ENCODE results near the gene CMTM3.

Gene CMTM3

GRCh38 chr16:66647866-66648265 is 43.4 kb downstream of the CMTM3 start:
- no peak for TF ChIP-seq CTCF (IDR thresholded peaks at IDR 0.05)
- TF ChIP-seq ZFX (IDR thresholded peaks at IDR 0.05; ENCODE audit: borderline replicate concordance): no peak

GRCh38 chr16:66649167-66649566 is 44.7 kb downstream of the CMTM3 start:
- H3K27ac ChIP-seq: no peak overlapping the region
- no peak for TF ChIP-seq ZFX (IDR thresholded peaks at IDR 0.05; ENCODE audit: borderline replicate concordance)
- no peak for TF ChIP-seq CTCF (IDR thresholded peaks at IDR 0.05)

More at GRCh38 chr16:66647866-66648265, 43.4 kb downstream of the CMTM3 start:
- H3K27ac ChIP-seq: no peak overlapping the region

GRCh38 chr16:66649636-66650205 is 45.2 kb downstream of the CMTM3 start:
- no peak for TF ChIP-seq CTCF (IDR thresholded peaks at IDR 0.05)
- TF ChIP-seq ZFX (IDR thresholded peaks at IDR 0.05; ENCODE audit: borderline replicate concordance): no peak
- no peak overlapping the region for H3K27ac ChIP-seq

- no peak overlapping the region for H3K27ac ChIP-seq
- TF ChIP-seq ZFX (IDR thresholded peaks at IDR 0.05; ENCODE audit: borderline replicate concordance): no peak
- peak; percentile 98 for TF ChIP-seq CTCF (IDR thresholded peaks at IDR 0.05)
Measured at GRCh38 chr16:66650707-66651473, 46.4 kb downstream of the CMTM3 start.

- TF ChIP-seq ZFX (IDR thresholded peaks at IDR 0.05; ENCODE audit: borderline replicate concordance): no peak
- no peak for TF ChIP-seq CTCF (IDR thresholded peaks at IDR 0.05)
- no peak overlapping the region for H3K27ac ChIP-seq
Measured at GRCh38 chr16:66651474-66651765, 46.9 kb downstream of the CMTM3 start.

GRCh38 chr16:66651965-66652364 is 47.5 kb downstream of the CMTM3 start:
- H3K27ac ChIP-seq: no peak overlapping the region
- TF ChIP-seq ZFX (IDR thresholded peaks at IDR 0.05; ENCODE audit: borderline replicate concordance) (no peak), CTCF (IDR thresholded peaks at IDR 0.05) (no peak)

- no peak overlapping the region for H3K27ac ChIP-seq
Measured at GRCh38 chr16:66652661-66653360, 48.3 kb downstream of the CMTM3 start.

More at GRCh38 chr16:66652661-66653360, 48.3 kb downstream of the CMTM3 start:
- TF ChIP-seq ZFX (IDR thresholded peaks at IDR 0.05; ENCODE audit: borderline replicate concordance) (no peak), CTCF (IDR thresholded peaks at IDR 0.05) (no peak)
